Endothelial cell of umbilical vein (primary cell): ENCODE results near the gene BNC2.

Experiments used
- EZH2 ChIP-seq: IDR thresholded peaks from 2 replicates; pipeline ENCODE4 v1.6.1; 2012; ENCODE audit warnings: borderline replicate concordance, low read depth, mild to moderate bottlenecking, moderate library complexity, low read length, inconsistent platforms; ENCODE audit not compliant: severe bottlenecking
- GATA2 ChIP-seq: IDR thresholded peaks from 2 replicates; pipeline ENCODE4 v1.7.0; 2011; ENCODE audit warnings: low read depth, mild to moderate bottlenecking, moderate library complexity, mixed read lengths, low read length; ENCODE audit not compliant: insufficient read length, insufficient read depth
- JUN ChIP-seq: IDR thresholded peaks from 2 replicates; pipeline ENCODE4 v1.6.1; 2011; ENCODE audit warnings: borderline replicate concordance, low read depth; ENCODE audit not compliant: insufficient read length, insufficient read depth
- MYC ChIP-seq: IDR thresholded peaks from one replicate; pipeline ENCODE4 v1.6.1; 2011; ENCODE audit warnings: mild to moderate bottlenecking, low read depth, low read length
- POLR2A ChIP-seq: IDR thresholded peaks from 2 replicates; pipeline ENCODE4 v1.6.1; 2012; ENCODE audit warnings: low read depth, mild to moderate bottlenecking, control low read depth, low read length
- POLR2AphosphoS5 ChIP-seq: IDR thresholded peaks from 2 replicates; pipeline ENCODE4 v1.6.1; 2012; ENCODE audit warnings: low read depth, mild to moderate bottlenecking, control low read depth, low read length, moderate library complexity; ENCODE audit not compliant: insufficient read depth
- TF ChIP-seq, protein P1 (sequence below), 2 donors: IDR thresholded peaks; 1 replicate in 1 of 2; 2 replicates in 1 of 2; pipeline ENCODE4 v1.5.1; 2011; ENCODE audit warnings: low read length in 2 of 2, mild to moderate bottlenecking in 2 of 2, moderate library complexity in 2 of 2, control low read depth in 1 of 2, inconsistent platforms in 1 of 2, low read depth in 1 of 2; ENCODE audit not compliant: insufficient read depth in 1 of 2; ENCODE audit errors: extremely low read depth in 1 of 2
- TF ChIP-seq, protein P2 (sequence below): IDR thresholded peaks from 2 replicates; pipeline ENCODE4 v1.6.1; 2011; ENCODE audit not compliant: insufficient read depth, insufficient read length

DNA sequence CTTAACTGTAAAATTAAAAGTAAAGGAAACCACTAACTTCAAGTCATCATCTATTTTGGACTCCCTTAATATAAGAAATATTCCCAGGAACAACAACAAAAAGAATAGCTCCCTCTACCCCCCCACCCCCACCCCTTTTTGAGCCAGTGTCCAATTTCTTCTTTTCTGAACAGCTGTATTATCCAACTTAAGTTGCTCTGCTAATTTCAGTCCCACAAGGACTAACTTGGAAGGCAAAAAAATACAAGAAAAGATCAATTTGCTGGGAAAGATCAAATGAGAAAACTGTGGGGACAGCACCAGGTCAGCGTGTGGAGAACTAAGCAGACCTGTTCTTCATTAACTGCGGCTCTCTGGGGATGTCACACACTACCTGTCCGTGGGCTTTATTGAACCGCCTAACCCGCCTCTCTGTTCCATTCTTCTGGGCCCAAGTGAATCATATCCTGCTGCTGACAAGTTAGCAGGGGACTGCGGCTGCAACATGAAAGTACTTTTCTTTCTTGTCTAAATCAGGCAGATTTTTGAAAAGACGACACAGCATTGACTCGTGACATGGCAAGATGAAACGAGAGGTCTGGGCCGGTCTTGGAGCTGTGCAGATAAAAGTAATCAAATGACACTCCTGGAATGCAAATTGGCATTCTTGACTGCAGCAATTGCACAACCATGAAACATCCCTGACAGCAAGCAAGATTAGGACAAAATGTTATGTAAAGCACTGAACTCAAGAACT is 2.7 kb downstream of the BNC2 start:
- TF ChIP-seq, protein P1, sequence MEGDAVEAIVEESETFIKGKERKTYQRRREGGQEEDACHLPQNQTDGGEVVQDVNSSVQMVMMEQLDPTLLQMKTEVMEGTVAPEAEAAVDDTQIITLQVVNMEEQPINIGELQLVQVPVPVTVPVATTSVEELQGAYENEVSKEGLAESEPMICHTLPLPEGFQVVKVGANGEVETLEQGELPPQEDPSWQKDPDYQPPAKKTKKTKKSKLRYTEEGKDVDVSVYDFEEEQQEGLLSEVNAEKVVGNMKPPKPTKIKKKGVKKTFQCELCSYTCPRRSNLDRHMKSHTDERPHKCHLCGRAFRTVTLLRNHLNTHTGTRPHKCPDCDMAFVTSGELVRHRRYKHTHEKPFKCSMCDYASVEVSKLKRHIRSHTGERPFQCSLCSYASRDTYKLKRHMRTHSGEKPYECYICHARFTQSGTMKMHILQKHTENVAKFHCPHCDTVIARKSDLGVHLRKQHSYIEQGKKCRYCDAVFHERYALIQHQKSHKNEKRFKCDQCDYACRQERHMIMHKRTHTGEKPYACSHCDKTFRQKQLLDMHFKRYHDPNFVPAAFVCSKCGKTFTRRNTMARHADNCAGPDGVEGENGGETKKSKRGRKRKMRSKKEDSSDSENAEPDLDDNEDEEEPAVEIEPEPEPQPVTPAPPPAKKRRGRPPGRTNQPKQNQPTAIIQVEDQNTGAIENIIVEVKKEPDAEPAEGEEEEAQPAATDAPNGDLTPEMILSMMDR (IDR thresholded peaks at IDR 0.05; ENCODE audit: extremely low read depth in 1 of 2, insufficient read depth in 1 of 2, low read depth in 1 of 2, low read length in 2 of 2) = no peak
- no peak for TF ChIP-seq POLR2AphosphoS5
- no peak for TF ChIP-seq EZH2
- no peak for TF ChIP-seq POLR2A
- TF ChIP-seq MYC = no peak
- TF ChIP-seq, protein P2, sequence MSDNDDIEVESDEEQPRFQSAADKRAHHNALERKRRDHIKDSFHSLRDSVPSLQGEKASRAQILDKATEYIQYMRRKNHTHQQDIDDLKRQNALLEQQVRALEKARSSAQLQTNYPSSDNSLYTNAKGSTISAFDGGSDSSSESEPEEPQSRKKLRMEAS = no peak
- TF ChIP-seq JUN = no peak
- TF ChIP-seq GATA2 = no peak
